HepG2 (cell line): ENCODE data around the gene MATN1. TPM values are rescaled to one million over a fixed set of nuclear protein-coding genes. Genes with fewer than 3 reads are reported as not detected.

Source experiments
- ATAC-seq: fragments of 200-7000 bp; cut with Tn5 transposase; 3 replicates; pipeline ENCODE4 v1.9.1; 2020; ENCODE audit warnings: mild to moderate bottlenecking, moderate library complexity
- BruUV-seq: library from RNA; stranded (reverse); fragments of 400-500 nt; replicated peaks from 2 replicates; lab custom pipeline; 2021; lab: Mats Ljungman, UMichigan
- CTCF ChIA-PET: fragments of 300-600 bp; formaldehyde crosslinking; extraction: SDS; loops from one replicate; lab custom pipeline; 2021; ENCODE audit warnings: low total read pairs, inconsistent platforms, low intra/inter-chr PET ratio; lab: Yijun Ruan, JAX
- POLR2A ChIA-PET: fragments of 350-600 bp; sonication (Branson Sonifier 250); formaldehyde crosslinking; loops from one replicate; lab custom pipeline; 2020; ENCODE audit warnings: antibody characterized with exemption, inconsistent platforms; lab: Yijun Ruan, JAX
- DNase-seq: peaks from one replicate; pipeline ENCODE4 v3.0.0-alpha.2; 2015; ENCODE audit warnings: low spot score
- FAIRE-seq: peaks from 3 replicates; lab custom pipeline; 2011; peaks lifted over from hg19 to GRCh38; lab: Jason Lieb, UNC
- H2AFZ ChIP-seq: one replicate; pipeline ENCODE4 v1.6.1; 2011; ENCODE audit warnings: low read length, inconsistent platforms
- H3K27ac ChIP-seq: fragments of 300-600 bp; 3 replicates; pipeline ENCODE4 v1.8.0; 2011; ENCODE audit warnings: mixed run types, mild to moderate bottlenecking, mixed read lengths, low read length, inconsistent platforms; ENCODE audit not compliant: insufficient read depth; ENCODE audit errors: extremely low read length
- H3K27me3 ChIP-seq, 2 experiments: fragments of 200-600 bp in 1 of 2; 2 replicates in 1 of 2; 3 replicates in 1 of 2; pipeline versions ENCODE4 v1.6.0 to v1.8.0; 2011; ENCODE audit warnings: low read length in 2 of 2, mild to moderate bottlenecking in 2 of 2, moderate library complexity in 2 of 2, inconsistent platforms in 1 of 2; ENCODE audit not compliant: insufficient read depth in 2 of 2, control insufficient read depth in 1 of 2
- H3K36me3 ChIP-seq, 2 experiments: fragments of 200-600 bp in 1 of 2; replicated peaks in 1 of 2; 2 replicates in 1 of 2; 3 replicates in 1 of 2; pipeline versions ENCODE4 v1.5.1 to v1.8.0; 2011; ENCODE audit warnings: low read length in 2 of 2, inconsistent platforms in 1 of 2; ENCODE audit not compliant: insufficient read depth in 2 of 2, control insufficient read depth in 1 of 2
- H3K4me1 ChIP-seq: 2 replicates; pipeline ENCODE4 v1.5.1; 2012; ENCODE audit warnings: low read length, inconsistent platforms; ENCODE audit not compliant: insufficient read depth
- H3K4me2 ChIP-seq: 2 replicates; pipeline ENCODE4 v1.6.0; 2011; ENCODE audit warnings: low read depth, low read length, inconsistent platforms
- H3K4me3 ChIP-seq, 3 experiments: fragments of 200-600 bp in 1 of 3; sonication (generic), shearing (Covaris generic) in 1 of 3; replicated peaks in 1 of 3; 2 replicates each; pipeline ENCODE4 v1.5.1; 2011 to 2016; ENCODE audit warnings: low read length in 3 of 3, inconsistent platforms in 2 of 3, low read depth in 2 of 3, mild to moderate bottlenecking in 2 of 3, control low read depth in 1 of 3, mixed read lengths in 1 of 3; ENCODE audit not compliant: insufficient read depth in 1 of 3
- H3K79me2 ChIP-seq: one replicate; pipeline ENCODE4 v1.6.1; 2011; ENCODE audit warnings: low read length, inconsistent platforms; ENCODE audit not compliant: insufficient read depth
- H3K9ac ChIP-seq: 2 replicates; pipeline ENCODE4 v1.6.0; 2011; ENCODE audit warnings: mild to moderate bottlenecking, low read depth, low read length, inconsistent platforms; ENCODE audit not compliant: insufficient read depth
- H3K9me3 ChIP-seq: 2 replicates; pipeline ENCODE4 v1.5.1; 2012; ENCODE audit warnings: mild to moderate bottlenecking, low read length
- H4K20me1 ChIP-seq: 2 replicates; pipeline ENCODE4 v1.6.0; 2011; ENCODE audit warnings: inconsistent platforms, mild to moderate bottlenecking, low read length, moderate library complexity; ENCODE audit not compliant: insufficient read depth
- MEIS2 ChIP-seq: sonication (generic); formaldehyde crosslinking; IDR thresholded peaks from 2 replicates; pipeline ENCODE4 v1.9.0; 2021; ENCODE audit warnings: mild to moderate bottlenecking, missing genetic modification reagents
- REL ChIP-seq: sonication (generic); formaldehyde crosslinking; conservative IDR thresholded peaks from 2 replicates; pipeline ENCODE4 v1.8.0; 2022; ENCODE audit warnings: mild to moderate bottlenecking, missing genetic modification reagents, moderate library complexity
- RXRA ChIP-seq: sonication (generic); formaldehyde crosslinking; IDR thresholded peaks from 2 replicates; pipeline ENCODE4 v1.5.1; 2020; ENCODE audit warnings: missing genetic modification reagents
- RXRB ChIP-seq: IDR thresholded peaks from 2 replicates; pipeline ENCODE4 v1.6.1; 2016; ENCODE audit warnings: borderline replicate concordance, missing genetic modification reagents, missing compliant biosample characterization
- SMAD9 ChIP-seq: sonication (generic); formaldehyde crosslinking; IDR thresholded peaks from 2 replicates; pipeline ENCODE4 v1.5.1; 2020; ENCODE audit warnings: mild to moderate bottlenecking, missing genetic modification reagents
- YEATS4 ChIP-seq: sonication (generic); formaldehyde crosslinking; IDR thresholded peaks from 2 replicates; pipeline ENCODE4 v1.4.0; 2020; ENCODE audit warnings: missing genetic modification reagents, borderline replicate concordance
- ZFP1 ChIP-seq: IDR thresholded peaks from 2 replicates; pipeline ENCODE4 v1.6.1; 2016
- ZNF652 ChIP-seq: IDR thresholded peaks from 2 replicates; pipeline ENCODE4 v1.6.1; 2016; ENCODE audit warnings: low read depth, borderline replicate concordance
- WGBS: methylation state at CpG from one replicate; pipeline ENCODE4 v1.1.6; 2017; ENCODE audit warnings: low lambda C conversion rate; 5-methylcytosine and 5-hydroxymethylcytosine counted together
- in situ Hi-C: cut with HindIII; loops from 2 replicates; pipeline ENCODE4 v1.10.0; 2017; ENCODE audit warnings: low pct_unique_long_range_greater_than_20kb; ENCODE audit not compliant: extremely low pct_ligation_motif_present
- intact Hi-C: fragments of 100-400 bp; cut with micrococcal nuclease; formaldehyde crosslinking; loops from one replicate; pipeline ENCODE4 v1.10.0; 2022; ENCODE audit not compliant: unreplicated experiment
- polyA plus RNA-seq, 8 experiments: library from polyadenylated mRNA; depleted of rRNA in 3 of 8; stranded (reverse) in 7 of 8; unstranded in 1 of 8; fragments of >200 nt; fragmentation: Illumina TruSeq in 4 of 8; extraction: Trizol in 4 of 8; gene quantifications; 2 replicates each; pipeline versions ENCODE4 v1.2.1 to v1.2.3, GENCODE V29; 2011 to 2016; ENCODE audit warnings: low read depth in 4 of 8, missing spikeins in 1 of 8, mixed read lengths in 1 of 8; ENCODE audit not compliant: insufficient read depth in 1 of 8
- total RNA-seq, 5 experiments: library from RNA; depleted of rRNA; stranded (reverse); fragments of >200 nt; fragmentation: Illumina TruSeq; extraction: Trizol; gene quantifications; 2 replicates each; pipeline ENCODE4 v1.2.3, GENCODE V29; 2016; ENCODE audit warnings: low read depth in 1 of 5
- TF ChIP-seq, protein P1 (sequence below): sonication (generic); formaldehyde crosslinking; IDR thresholded peaks from 2 replicates; pipeline ENCODE4 v1.9.0; 2021; ENCODE audit warnings: missing genetic modification reagents, mild to moderate bottlenecking, borderline replicate concordance

Gene MATN1
- total and polyA plus RNA-seq, 2 of the 13 experiments (the other 11 are each of a cell fraction or from before 2014, with no cell fraction given) = 0.04 to 0.05 TPM

DNA sequence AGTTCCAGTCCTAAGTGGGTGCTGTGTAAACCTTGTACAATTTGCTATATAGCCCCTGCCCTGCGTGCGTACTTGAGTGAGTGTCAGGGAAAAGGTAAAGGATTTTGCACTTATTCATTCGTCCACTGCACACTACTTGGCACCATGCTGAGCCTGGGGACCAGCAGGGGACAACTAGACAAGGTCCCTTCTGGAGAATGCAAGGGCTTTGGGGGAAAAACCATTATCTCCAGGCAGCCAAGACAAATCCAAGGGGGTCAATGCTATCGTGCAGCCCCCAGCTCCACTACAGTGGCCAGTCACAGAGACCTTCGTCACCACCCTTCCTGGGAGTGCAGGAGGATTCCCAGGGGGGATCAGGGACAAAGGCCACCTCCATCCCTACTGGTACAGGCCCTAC lies 39.7 kb downstream of the MATN1 start (continued):
- TF ChIP-seq ZNF652 = no peak
- TF ChIP-seq RXRB (CRISPR knock-in tag) = no peak
- no peak for TF ChIP-seq ZFP1 (CRISPR knock-in tag)
- TF ChIP-seq RXRA (CRISPR knock-in tag) = no peak
- TF ChIP-seq, all 625 proteins: peak for 0

DNA sequence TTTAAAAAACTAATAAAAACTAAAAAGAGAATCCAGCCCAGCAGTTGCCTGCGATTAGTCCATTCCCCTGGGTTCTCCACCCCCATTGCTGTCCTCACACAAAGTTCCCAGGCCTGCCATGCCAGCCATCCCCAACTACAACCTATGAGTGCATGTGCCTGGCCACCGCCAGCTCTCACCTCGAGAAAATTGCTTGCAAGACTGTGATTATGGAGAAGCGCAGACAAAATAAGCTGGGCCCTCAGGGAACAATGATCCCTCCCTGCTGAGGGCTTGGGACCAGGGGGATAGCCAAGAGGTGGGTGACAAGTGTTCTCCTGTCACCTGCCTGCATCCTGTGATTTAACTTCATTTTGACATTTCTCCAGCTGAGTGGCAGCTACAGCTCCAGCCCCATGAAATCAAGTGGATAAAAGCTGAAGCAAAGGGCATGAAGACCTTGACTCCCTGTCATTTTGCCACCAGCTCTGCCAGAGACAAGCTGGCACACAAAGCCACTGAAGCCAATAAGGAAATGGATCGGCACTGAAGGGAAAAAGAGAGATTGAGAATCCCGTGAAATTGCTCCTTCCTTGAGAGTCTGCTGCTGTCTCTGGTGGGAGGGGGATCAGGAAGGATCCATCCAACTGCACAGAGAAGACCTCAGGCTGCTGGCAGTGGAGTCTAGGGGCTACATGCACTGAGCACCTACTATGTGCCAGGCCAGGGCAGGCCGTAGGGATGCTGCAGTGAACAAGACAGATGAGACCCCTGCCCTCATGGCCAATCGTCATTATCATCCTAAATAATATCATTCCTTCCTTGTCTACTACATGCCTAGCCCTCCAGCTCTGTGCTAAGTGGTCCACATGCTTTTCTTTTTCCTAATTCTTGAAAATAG lies 40.7 kb downstream of the MATN1 start:
- FAIRE-seq (no peak), ATAC-seq (no peak), DNase-seq (no peak)
- H3K27me3 ChIP-seq = peaks cover 1 to 2% of the 10 kb centered on the region in 2 experiments; a peak in 2 of 5 replicates
- CTCF ChIA-PET = no interaction called here
- H3K27ac ChIP-seq = no peak overlapping the region
- no peak overlapping the region for H2AFZ ChIP-seq
- no peak overlapping the region for H3K4me3 ChIP-seq
- TF ChIP-seq, protein P1, sequence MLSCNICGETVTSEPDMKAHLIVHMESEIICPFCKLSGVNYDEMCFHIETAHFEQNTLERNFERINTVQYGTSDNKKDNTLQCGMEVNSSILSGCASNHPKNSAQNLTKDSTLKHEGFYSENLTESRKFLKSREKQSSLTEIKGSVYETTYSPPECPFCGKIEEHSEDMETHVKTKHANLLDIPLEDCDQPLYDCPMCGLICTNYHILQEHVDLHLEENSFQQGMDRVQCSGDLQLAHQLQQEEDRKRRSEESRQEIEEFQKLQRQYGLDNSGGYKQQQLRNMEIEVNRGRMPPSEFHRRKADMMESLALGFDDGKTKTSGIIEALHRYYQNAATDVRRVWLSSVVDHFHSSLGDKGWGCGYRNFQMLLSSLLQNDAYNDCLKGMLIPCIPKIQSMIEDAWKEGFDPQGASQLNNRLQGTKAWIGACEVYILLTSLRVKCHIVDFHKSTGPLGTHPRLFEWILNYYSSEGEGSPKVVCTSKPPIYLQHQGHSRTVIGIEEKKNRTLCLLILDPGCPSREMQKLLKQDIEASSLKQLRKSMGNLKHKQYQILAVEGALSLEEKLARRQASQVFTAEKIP (CRISPR knock-in tag) = no peak
- TF ChIP-seq REL (CRISPR knock-in tag) (no peak), YEATS4 (CRISPR knock-in tag) (no peak), MEIS2 (no peak), SMAD9 (no peak)
- POLR2A ChIA-PET = no interaction called here
- no peaks in the 10 kb centered on the region for H4K20me1 ChIP-seq
- H3K9ac ChIP-seq = no peak overlapping the region
- no TSS peak for BruUV-seq
- H3K36me3 ChIP-seq = no peaks in the 10 kb centered on the region
- intact Hi-C loops = no loop called here
- in situ Hi-C loops = loop anchor here (25.0 kb wide), 1 partner anchor 1345 kb away; no protein-coding TSS in a partner anchor
- WGBS = 5% methylated on average over 7 of the region's 8 CpGs
- H3K9me3 ChIP-seq = no peaks in the 10 kb centered on the region
- no peak overlapping the region for H3K4me2 ChIP-seq
- H3K4me1 ChIP-seq = peaks cover 6% of the 10 kb centered on the region; the same call in 1 of the 2 replicates
- H3K79me2 ChIP-seq = no peaks in the 10 kb centered on the region
